ENCODE data around the gene MAFG. TPM values are rescaled to one million over a fixed set of nuclear protein-coding genes. Genes with fewer than 3 reads are reported as not detected.
A peak's percentile ranks its signal among the peaks of the same experiment; 100 is the strongest.

Gene MAFG
- total and polyA plus RNA-seq, 9 of the 15 experiments (the other 6 are each of a cell fraction or from before 2014, with no cell fraction given), result 1.1 to 58.1 (median 24.9) TPM

DNA sequence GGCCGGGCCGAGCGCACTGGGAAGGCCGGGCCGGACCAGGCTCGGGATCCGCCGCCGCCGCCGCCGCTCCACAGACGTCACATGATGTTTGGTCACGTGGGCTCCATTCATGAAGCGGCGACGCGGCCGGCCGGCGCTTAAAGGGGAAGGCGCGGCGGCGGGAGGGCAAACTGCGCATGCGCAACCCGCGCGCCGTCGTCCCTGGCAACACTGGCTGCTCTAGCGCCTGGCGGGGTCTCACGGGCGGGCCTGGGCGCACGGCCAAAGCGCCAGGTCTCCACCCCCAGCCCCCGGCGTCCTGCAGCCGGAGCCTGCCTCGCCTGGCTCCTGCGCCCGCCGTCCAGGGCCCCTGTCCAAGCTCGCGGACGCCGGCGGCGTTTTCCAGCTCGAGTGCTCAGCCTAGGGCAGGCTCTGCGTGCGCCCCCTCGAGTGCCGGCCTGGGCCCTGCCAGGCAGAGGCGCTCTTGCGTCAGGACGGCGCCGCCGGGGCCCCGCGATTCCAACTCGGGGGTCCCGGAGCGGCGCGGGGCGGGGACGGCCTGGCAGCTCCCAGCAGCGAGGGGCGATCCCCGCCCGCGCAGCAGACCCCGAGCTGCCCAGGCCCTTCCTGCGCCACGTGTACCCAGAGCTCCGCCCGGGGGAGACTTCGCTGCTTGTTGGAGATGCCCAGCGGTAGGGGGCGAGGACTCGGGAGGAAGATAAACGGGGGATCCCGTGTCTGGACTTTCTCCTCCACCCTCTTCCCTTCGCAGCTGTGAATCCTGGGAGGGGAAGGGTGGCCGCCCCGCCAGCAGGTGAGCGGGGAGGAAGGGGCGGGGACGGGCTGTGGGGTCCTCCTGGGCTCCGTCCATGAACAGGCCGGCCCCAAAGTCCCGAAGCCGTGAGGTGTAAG is at the start of gene MAFG (continued):
- TF ChIP-seq, protein P1, sequence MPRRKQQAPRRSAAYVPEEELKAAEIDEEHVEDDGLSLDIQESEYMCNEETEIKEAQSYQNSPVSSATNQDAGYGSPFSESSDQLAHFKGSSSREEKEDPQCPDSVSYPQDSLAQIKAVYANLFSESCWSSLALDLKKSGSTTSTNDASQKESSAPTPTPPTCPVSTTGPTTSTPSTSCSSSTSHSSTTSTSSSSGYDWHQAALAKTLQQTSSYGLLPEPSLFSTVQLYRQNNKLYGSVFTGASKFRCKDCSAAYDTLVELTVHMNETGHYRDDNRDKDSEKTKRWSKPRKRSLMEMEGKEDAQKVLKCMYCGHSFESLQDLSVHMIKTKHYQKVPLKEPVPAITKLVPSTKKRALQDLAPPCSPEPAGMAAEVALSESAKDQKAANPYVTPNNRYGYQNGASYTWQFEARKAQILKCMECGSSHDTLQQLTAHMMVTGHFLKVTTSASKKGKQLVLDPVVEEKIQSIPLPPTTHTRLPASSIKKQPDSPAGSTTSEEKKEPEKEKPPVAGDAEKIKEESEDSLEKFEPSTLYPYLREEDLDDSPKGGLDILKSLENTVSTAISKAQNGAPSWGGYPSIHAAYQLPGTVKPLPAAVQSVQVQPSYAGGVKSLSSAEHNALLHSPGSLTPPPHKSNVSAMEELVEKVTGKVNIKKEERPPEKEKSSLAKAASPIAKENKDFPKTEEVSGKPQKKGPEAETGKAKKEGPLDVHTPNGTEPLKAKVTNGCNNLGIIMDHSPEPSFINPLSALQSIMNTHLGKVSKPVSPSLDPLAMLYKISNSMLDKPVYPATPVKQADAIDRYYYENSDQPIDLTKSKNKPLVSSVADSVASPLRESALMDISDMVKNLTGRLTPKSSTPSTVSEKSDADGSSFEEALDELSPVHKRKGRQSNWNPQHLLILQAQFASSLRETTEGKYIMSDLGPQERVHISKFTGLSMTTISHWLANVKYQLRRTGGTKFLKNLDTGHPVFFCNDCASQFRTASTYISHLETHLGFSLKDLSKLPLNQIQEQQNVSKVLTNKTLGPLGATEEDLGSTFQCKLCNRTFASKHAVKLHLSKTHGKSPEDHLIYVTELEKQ (CRISPR knock-in tag; IDR thresholded peaks at IDR 0.05), result no peak
- no peak for TF ChIP-seq SAP30 (IDR thresholded peaks at IDR 0.05; ENCODE audit: borderline replicate concordance, insufficient read depth, low read depth, low read length, poor library complexity, severe bottlenecking)
- TF ChIP-seq SAFB2 (IDR thresholded peaks at IDR 0.05; ENCODE audit: borderline replicate concordance, low read depth, low read length, severe bottlenecking), result no peak
- no peak for TF ChIP-seq PURB (CRISPR knock-in tag; IDR thresholded peaks at IDR 0.05; ENCODE audit: low read depth)
- no peak for TF ChIP-seq ARID1B (IDR thresholded peaks at IDR 0.05)
- peak; percentile 67; the same call in 1 of the 2 replicates for TF ChIP-seq GATAD2B (IDR thresholded peaks at IDR 0.05; ENCODE audit: borderline replicate concordance)
- TF ChIP-seq NR0B1 (IDR thresholded peaks at IDR 0.05; ENCODE audit: partially characterized antibody), result no peak
- no peak for TF ChIP-seq ZNF212 (CRISPR knock-in tag; IDR thresholded peaks at IDR 0.05)
- TF ChIP-seq THRA (IDR thresholded peaks at IDR 0.05), result no peak
- TF ChIP-seq ZNF764 (CRISPR knock-in tag; IDR thresholded peaks at IDR 0.05; ENCODE audit: low read depth), result no peak
- peak; percentile 64; the same call in 1 of the 2 replicates for TF ChIP-seq MTA3 (IDR thresholded peaks at IDR 0.05; ENCODE audit: borderline replicate concordance)
- TF ChIP-seq EWSR1 (IDR thresholded peaks at IDR 0.05; ENCODE audit: borderline replicate concordance, low read depth, partially characterized antibody), result no peak
- no peak for TF ChIP-seq TCFL5 (CRISPR knock-in tag; conservative IDR thresholded peaks at IDR 0.05)
- TF ChIP-seq PREB (CRISPR knock-in tag; IDR thresholded peaks at IDR 0.05), result no peak
- TF ChIP-seq SIN3A (IDR thresholded peaks at IDR 0.05; ENCODE audit: borderline replicate concordance in 2 of 2, control insufficient read depth in 1 of 2, low read depth in 2 of 2, low read length in 2 of 2), result peak; percentile 55 to 61; a peak in 2 of 4 replicates
- TF ChIP-seq ZNF436 (CRISPR knock-in tag; IDR thresholded peaks at IDR 0.05), result no peak
- no peak for TF ChIP-seq SRSF1 (IDR thresholded peaks at IDR 0.05; ENCODE audit: low read depth, low read length)
- TF ChIP-seq DNMT1 (IDR thresholded peaks at IDR 0.05), result no peak
- peak; percentile 59 for TF ChIP-seq RBFOX2 (IDR thresholded peaks at IDR 0.05; ENCODE audit: low read depth, low read length)
